Brain microvascular endothelial cell (primary cell): Measurements from ENCODE around the gene GALNTL6.

Experiments used
- DNase-seq: peaks from one replicate; pipeline ENCODE4 v3.0.0-alpha.2; 2020
- H3K27ac ChIP-seq: fragments of 250-450 bp; sonication (Bioruptor Pico); 2 replicates; pipeline ENCODE4 v1.5.1; 2020; ENCODE audit warnings: mild to moderate bottlenecking, moderate library complexity
- H3K27me3 ChIP-seq: fragments of 250-450 bp; sonication (Bioruptor Pico); replicated peaks from 2 replicates; pipeline ENCODE4 v1.5.1; 2020; ENCODE audit warnings: mild to moderate bottlenecking
- H3K36me3 ChIP-seq: fragments of 250-450 bp; sonication (Bioruptor Pico); replicated peaks from 2 replicates; pipeline ENCODE4 v1.5.1; 2020; ENCODE audit warnings: mild to moderate bottlenecking
- H3K4me3 ChIP-seq: 2 replicates; pipeline ENCODE4 v1.5.1; 2011; ENCODE audit warnings: low read depth, mild to moderate bottlenecking, control low read depth, low read length, moderate library complexity
- CTCF ChIP-seq: IDR thresholded peaks from 2 replicates; pipeline ENCODE4 v1.5.1; 2011; ENCODE audit warnings: low read depth, mild to moderate bottlenecking, moderate library complexity, low read length, control low read depth, inconsistent platforms; ENCODE audit errors: missing control alignments
- in situ Hi-C: cut with HindIII; loops from 2 replicates; pipeline ENCODE4 v1.10.0; 2017; ENCODE audit warnings: low sequenced_read_pairs, low pct_ligation_motif_present

Gene GALNTL6

GRCh38 chr4:172096786-172097185 is 283.6 kb downstream of the GALNTL6 start:
- in situ Hi-C loops, result no loop called here

GRCh38 chr4:172099376-172099775 is 286.2 kb downstream of the GALNTL6 start:
- no peak for DNase-seq
- no peaks in the 10 kb centered on the region for H3K27me3 ChIP-seq
- H3K27ac ChIP-seq, result no peak overlapping the region
- in situ Hi-C loops, result no loop called here
- H3K4me3 ChIP-seq, result no peak overlapping the region
- no peaks in the 10 kb centered on the region for H3K36me3 ChIP-seq
- no peak for TF ChIP-seq CTCF

More at GRCh38 chr4:172096786-172097185, 283.6 kb downstream of the GALNTL6 start:
- no peak for DNase-seq
- no peaks in the 10 kb centered on the region for H3K27me3 ChIP-seq
- no peak overlapping the region for H3K4me3 ChIP-seq
- no peak for TF ChIP-seq CTCF
- no peaks in the 10 kb centered on the region for H3K36me3 ChIP-seq
- H3K27ac ChIP-seq, result no peak overlapping the region

- no peak overlapping the region for H3K4me3 ChIP-seq
- no peaks in the 10 kb centered on the region for H3K36me3 ChIP-seq
- no peaks in the 10 kb centered on the region for H3K27me3 ChIP-seq
- no peak overlapping the region for H3K27ac ChIP-seq
- in situ Hi-C loops, result no loop called here
- DNase-seq, result no peak
- no peak for TF ChIP-seq CTCF
Measured at GRCh38 chr4:172103456-172103855, 290.3 kb downstream of the GALNTL6 start.

GRCh38 chr4:172104539-172104938 is 291.3 kb downstream of the GALNTL6 start:
- Histone ChIP-seq H3K4me3 (no peak overlapping the region), H3K27me3 (no peaks in the 10 kb centered on the region), H3K27ac (no peak overlapping the region), H3K36me3 (no peaks in the 10 kb centered on the region)
- in situ Hi-C loops, result no loop called here
- DNase-seq, result no peak
- TF ChIP-seq CTCF, result no peak

- Histone ChIP-seq H3K4me3 (no peak overlapping the region), H3K27ac (no peak overlapping the region), H3K27me3 (no peaks in the 10 kb centered on the region), H3K36me3 (no peaks in the 10 kb centered on the region)
- TF ChIP-seq CTCF, result no peak
- in situ Hi-C loops, result no loop called here
- DNase-seq, result no peak
Measured at GRCh38 chr4:172105918-172106317, 292.7 kb downstream of the GALNTL6 start.

GRCh38 chr4:172109466-172109865 is 296.3 kb downstream of the GALNTL6 start:
- H3K36me3 ChIP-seq, result no peaks in the 10 kb centered on the region
- no peak for DNase-seq
- no peak overlapping the region for H3K27ac ChIP-seq
- in situ Hi-C loops, result no loop called here
- TF ChIP-seq CTCF, result no peak
- no peak overlapping the region for H3K4me3 ChIP-seq
- no peaks in the 10 kb centered on the region for H3K27me3 ChIP-seq
